Articular chondrocyte of knee joint (primary cell): ENCODE results near the gene AMY1B. TPM values are rescaled to one million over a fixed set of nuclear protein-coding genes. Genes with fewer than 3 reads are reported as not detected.

ENCODE experiments used
- small RNA-seq: library from RNA; depleted of rRNA; stranded (forward); fragments of <200 nt; gene quantifications from one replicate; pipeline ENCODE3, GENCODE V24; 2012
- total RNA-seq: library from RNA; depleted of rRNA; stranded (reverse); fragments of >200 nt; gene quantifications from 2 replicates; pipeline ENCODE4 v1.2.3, GENCODE V29; 2012

AMY1B gene
- not detected in 2 replicates for total RNA-seq

GRCh38 chr1:103696110-103696509 is at the start of gene AMY1B:
AMY1B (minus strand) TSS chr1:103696210; CDS start chr1:103695639, 571 bp downstream.

GRCh38 chr1:103655460-103655859 is 40.5 kb downstream of the AMY1B start, which contains the start of gene AMY1A:
AMY1A (plus strand) TSS chr1:103655760; CDS start chr1:103656331, 571 bp downstream.

Small RNA genes lying within 50 kb of the gene (small RNA-seq; reads per million reads assigned to genes)
- gene AC105272.1, result not detected

Other genes with a start within 250 kb of the AMY1B start
- gene RNPC3, start 170.5 kb downstream of the AMY1B start, total RNA-seq, result 19.2 and 22.5 TPM in 2 replicates
- gene AMY2B, start 124.6 kb downstream of the AMY1B start, total RNA-seq, result 5.7 and 9.2 TPM in 2 replicates
- gene AMY2A, start 78.8 kb downstream of the AMY1B start, total RNA-seq, result not detected in 2 replicates
- gene AMY1A, start 40.5 kb downstream of the AMY1B start, total RNA-seq, result not detected in 2 replicates
- not detected in 2 replicates for gene AMY1C, start 53.7 kb upstream of the AMY1B start, total RNA-seq